Panc1 (cell line): ENCODE data around the gene THBS2. TPM values are rescaled to one million over a fixed set of nuclear protein-coding genes. Genes with fewer than 3 reads are reported as not detected.

ENCODE experiments used
- ATAC-seq: fragments of 200-7000 bp; cut with Tn5 transposase; 2 replicates; pipeline ENCODE4 v1.9.1; 2020; ENCODE audit warnings: mild to moderate bottlenecking, moderate library complexity
- BruUV-seq: library from RNA; stranded (reverse); fragments of 400-500 nt; replicated peaks from 2 replicates; lab custom pipeline; 2021; lab: Mats Ljungman, UMichigan
- CTCF ChIA-PET: fragments of 300-600 bp; sonication (Branson Sonifier 250); formaldehyde crosslinking; loops from one replicate; lab custom pipeline; 2022; ENCODE audit warnings: antibody characterized with exemption; lab: Charles Lee
- POLR2A ChIA-PET: fragments of 300-600 bp; sonication (Branson Sonifier 250); formaldehyde crosslinking; loops from one replicate; lab custom pipeline; 2022; ENCODE audit warnings: antibody characterized with exemption; lab: Charles Lee
- DNase-seq: peaks from one replicate; pipeline ENCODE4 v3.0.0-alpha.2; 2010; ENCODE audit warnings: low read depth, low spot score
- H3K27ac ChIP-seq: 2 replicates; pipeline ENCODE4 v1.5.1; 2011; ENCODE audit warnings: mild to moderate bottlenecking, low read length, inconsistent platforms
- H3K27me3 ChIP-seq: fragments of 200-500 bp; sonication (Bioruptor generic); 2 replicates; pipeline ENCODE4 v1.6.0; 2014; ENCODE audit warnings: low read length, inconsistent platforms; ENCODE audit not compliant: control insufficient read depth, insufficient read depth
- H3K36me3 ChIP-seq: fragments of 200-500 bp; sonication (Bioruptor generic); 2 replicates; pipeline ENCODE4 v1.5.1; 2014; ENCODE audit warnings: inconsistent platforms, mild to moderate bottlenecking, low read length, moderate library complexity; ENCODE audit not compliant: control insufficient read depth, insufficient read depth
- H3K4me1 ChIP-seq: 2 replicates; pipeline ENCODE4 v1.5.1; 2011; ENCODE audit warnings: inconsistent platforms, mild to moderate bottlenecking, low read length, moderate library complexity; ENCODE audit not compliant: control insufficient read depth, insufficient read depth
- H3K4me3 ChIP-seq, 2 experiments: 2 replicates each; pipeline ENCODE4 v1.5.1; 2011 to 2012; ENCODE audit warnings: low read depth in 2 of 2, low read length in 2 of 2, mild to moderate bottlenecking in 2 of 2, inconsistent platforms in 1 of 2, moderate library complexity in 1 of 2
- H3K9me3 ChIP-seq: fragments of 200-500 bp; sonication (Bioruptor generic); 2 replicates; pipeline ENCODE4 v1.5.1; 2014; ENCODE audit warnings: low read depth, mild to moderate bottlenecking, inconsistent platforms, low read length, moderate library complexity; ENCODE audit not compliant: control insufficient read depth, insufficient read depth
- CTCF ChIP-seq: fragments of 450-650 bp; IDR thresholded peaks from 2 replicates; pipeline ENCODE4 v1.5.1; 2017; ENCODE audit warnings: mild to moderate bottlenecking
- POLR2AphosphoS5 ChIP-seq: IDR thresholded peaks from 2 replicates; pipeline ENCODE4 v1.6.1; 2012; ENCODE audit warnings: mild to moderate bottlenecking, low read depth, low read length, moderate library complexity
- REST ChIP-seq, 2 experiments: IDR thresholded peaks; 2 replicates each; pipeline ENCODE4 v1.6.1; 2011 to 2012; ENCODE audit warnings: low read depth in 2 of 2, control low read depth in 1 of 2, low read length in 1 of 2, mild to moderate bottlenecking in 1 of 2, moderate library complexity in 1 of 2; ENCODE audit not compliant: insufficient read depth in 1 of 2
- SIN3A ChIP-seq: IDR thresholded peaks from 2 replicates; pipeline ENCODE4 v1.6.1; 2012; ENCODE audit warnings: low read depth, mild to moderate bottlenecking, low read length, moderate library complexity, borderline replicate concordance; ENCODE audit not compliant: insufficient read depth
- TCF7L2 ChIP-seq: IDR thresholded peaks from 2 replicates; pipeline ENCODE4 v1.6.1; 2011; ENCODE audit warnings: mild to moderate bottlenecking, low read depth, low read length, inconsistent platforms
- in situ Hi-C: cut with HindIII; loops from 2 replicates; pipeline ENCODE4 v1.10.0; 2016; ENCODE audit warnings: low sequenced_read_pairs, low pct_unique_long_range_greater_than_20kb
- intact Hi-C: fragments of 100-400 bp; cut with micrococcal nuclease; formaldehyde crosslinking; loops from one replicate; pipeline ENCODE4 v1.10.0; 2022; ENCODE audit not compliant: unreplicated experiment
- total RNA-seq: library from RNA; stranded (reverse); gene quantifications from one replicate; pipeline ENCODE4 v1.2.1, GENCODE V29; 2021; ENCODE audit not compliant: unreplicated experiment

The THBS2 gene
- total RNA-seq, 1 experiment from 2014 or later: 0.05 TPM

- BruUV-seq: no TSS peak
- Histone ChIP-seq H3K4me3 (no peak overlapping the region), H3K27ac (no peak overlapping the region), H3K36me3 (no peaks in the 10 kb centered on the region), H3K4me1 (no peaks in the 10 kb centered on the region), H3K9me3 (no peaks in the 10 kb centered on the region), H3K27me3 (no peaks in the 10 kb centered on the region)
- TF ChIP-seq REST (IDR thresholded peaks at IDR 0.05; ENCODE audit: insufficient read depth in 1 of 2, low read depth in 2 of 2, low read length in 1 of 2): no peak
- TF ChIP-seq TCF7L2: no peak
- TF ChIP-seq SIN3A: no peak
- TF ChIP-seq CTCF: no peak
- no peak for TF ChIP-seq POLR2AphosphoS5
- intact Hi-C loops (no loop called here), in situ Hi-C loops (no loop called here)
- ATAC-seq (no peak), DNase-seq (no peak)
- POLR2A ChIA-PET: no interaction called here
- CTCF ChIA-PET: no interaction called here
Observed at GRCh38 chr6:169273511-169273910, 19.9 kb upstream of the THBS2 start.

GRCh38 chr6:169271877-169272216 is 18.2 kb upstream of the THBS2 start:
- Histone ChIP-seq H3K4me1 (no peaks in the 10 kb centered on the region), H3K36me3 (no peaks in the 10 kb centered on the region), H3K27ac (no peak overlapping the region), H3K27me3 (no peaks in the 10 kb centered on the region), H3K9me3 (no peaks in the 10 kb centered on the region), H3K4me3 (no peak overlapping the region)
- intact Hi-C loops (no loop called here), in situ Hi-C loops (no loop called here)
- no TSS peak for BruUV-seq
- ATAC-seq (no peak), DNase-seq (no peak)
- ChIA-PET CTCF (no interaction called here), POLR2A (no interaction called here)
- TF ChIP-seq TCF7L2 (no peak), POLR2AphosphoS5 (no peak), SIN3A (no peak), REST (IDR thresholded peaks at IDR 0.05; ENCODE audit: insufficient read depth in 1 of 2, low read depth in 2 of 2, low read length in 1 of 2) (no peak), CTCF (no peak)
